Thoracic aorta (tissue), 2 donors: ENCODE results near the gene VSTM2L. TPM values are rescaled to one million over a fixed set of nuclear protein-coding genes. Genes with fewer than 3 reads are reported as not detected.

Experiments used
- ATAC-seq: fragments of 150-250 bp; one replicate; pipeline ENCODE4 v1.8.0; 2017; ENCODE audit warnings: low read depth; ENCODE audit not compliant: insufficient number of reproducible peaks, low FRiP score
- DNase-seq: peaks from one replicate; pipeline ENCODE4 v3.0.0-alpha.2; 2020; ENCODE audit warnings: low spot score
- H3K27ac ChIP-seq, 2 donors: fragments of 200-600 bp; sonication (generic); 1 replicate in 1 of 2; 2 replicates in 1 of 2; pipeline ENCODE4 v1.5.1; 2016; ENCODE audit warnings: mild to moderate bottlenecking in 2 of 2, moderate library complexity in 2 of 2
- H3K27me3 ChIP-seq: fragments of 200-600 bp; sonication (generic); replicated peaks from 2 replicates; pipeline ENCODE4 v1.6.0; 2016; ENCODE audit warnings: mild to moderate bottlenecking; ENCODE audit not compliant: insufficient read depth
- H3K36me3 ChIP-seq: fragments of 200-600 bp; sonication (generic); one replicate; pipeline ENCODE4 v1.5.1; 2016
- H3K4me1 ChIP-seq, 2 donors: fragments of 200-600 bp; sonication (generic); 1 replicate in 1 of 2; 2 replicates in 1 of 2; pipeline versions ENCODE4 v1.5.1 to v1.6.0; 2016; ENCODE audit warnings: low read depth in 2 of 2, mild to moderate bottlenecking in 1 of 2; ENCODE audit not compliant: control insufficient read depth in 1 of 2
- H3K4me3 ChIP-seq: fragments of 200-600 bp; sonication (generic); 2 replicates; pipeline ENCODE4 v1.5.1; 2016; ENCODE audit warnings: mild to moderate bottlenecking
- H3K9me3 ChIP-seq: fragments of 200-600 bp; sonication (generic); 2 replicates; pipeline ENCODE4 v1.5.1; 2016
- CTCF ChIP-seq: fragments of 200-600 bp; sonication (generic); IDR thresholded peaks from one replicate; pipeline ENCODE4 v1.5.1; 2019; ENCODE audit warnings: antibody characterized with exemption
- total RNA-seq, 2 donors: library from RNA; depleted of rRNA; stranded (reverse); fragments of >200 nt; gene quantifications; one replicate each; pipeline versions ENCODE4 v1.1.0 to v1.2.3, GENCODE V29; 2016

Gene VSTM2L
- total RNA-seq, 2 donors from 2014 or later = 0.68 to 5.4 TPM

- no peak overlapping the region for H3K27ac ChIP-seq
- no peak overlapping the region for H3K4me3 ChIP-seq
- ATAC-seq (no peak), DNase-seq (no peak)
- H3K36me3 ChIP-seq = no peaks in the 10 kb centered on the region
- TF ChIP-seq CTCF = no peak
- no peaks in the 10 kb centered on the region for H3K9me3 ChIP-seq
- no peaks in the 10 kb centered on the region for H3K4me1 ChIP-seq
- no peaks in the 10 kb centered on the region for H3K27me3 ChIP-seq
These were observed 10.9 kb upstream of the VSTM2L start for GRCh38 chr20:37892001-37892400.

DNA sequence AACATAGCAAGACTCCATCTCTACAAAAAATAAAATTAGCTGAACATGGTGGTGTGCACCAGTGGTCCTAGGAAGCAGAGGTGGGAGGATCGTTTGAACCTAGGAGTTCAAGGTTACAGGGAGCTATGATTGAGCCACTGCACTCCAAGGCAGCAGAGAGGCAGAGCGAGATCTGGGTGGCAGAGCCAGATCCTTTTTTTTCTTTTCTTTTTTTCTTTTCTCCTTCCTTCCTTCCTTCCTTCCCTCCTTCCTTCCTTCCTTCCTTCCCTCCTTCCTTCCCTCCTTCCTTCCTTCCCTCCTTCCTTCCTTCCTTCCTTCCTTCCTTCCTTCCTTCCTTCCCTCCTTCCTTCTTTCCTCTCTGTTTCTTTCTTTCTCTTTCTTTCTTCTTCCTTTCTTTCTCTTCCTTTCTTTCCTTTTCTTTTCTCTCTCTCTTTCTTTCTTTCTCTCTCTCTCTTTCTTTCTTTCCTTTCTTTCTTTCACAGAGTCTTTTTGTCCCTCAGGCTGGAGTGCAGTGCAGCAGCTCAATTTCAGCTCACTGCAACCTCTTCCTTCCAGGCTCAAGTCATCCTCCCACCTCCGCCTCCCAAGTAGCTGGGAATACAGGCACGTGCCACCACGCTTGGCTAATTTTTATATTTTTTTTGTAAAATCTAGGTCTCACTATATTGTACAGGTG lies 9.2 kb upstream of the VSTM2L start:
- Histone ChIP-seq H3K27me3 (no peaks in the 10 kb centered on the region), H3K36me3 (no peaks in the 10 kb centered on the region), H3K27ac (no peak overlapping the region), H3K9me3 (no peaks in the 10 kb centered on the region), H3K4me1 (no peaks in the 10 kb centered on the region), H3K4me3 (no peak overlapping the region)
- ATAC-seq = no peak
- DNase-seq = no peak
- no peak for TF ChIP-seq CTCF

DNA sequence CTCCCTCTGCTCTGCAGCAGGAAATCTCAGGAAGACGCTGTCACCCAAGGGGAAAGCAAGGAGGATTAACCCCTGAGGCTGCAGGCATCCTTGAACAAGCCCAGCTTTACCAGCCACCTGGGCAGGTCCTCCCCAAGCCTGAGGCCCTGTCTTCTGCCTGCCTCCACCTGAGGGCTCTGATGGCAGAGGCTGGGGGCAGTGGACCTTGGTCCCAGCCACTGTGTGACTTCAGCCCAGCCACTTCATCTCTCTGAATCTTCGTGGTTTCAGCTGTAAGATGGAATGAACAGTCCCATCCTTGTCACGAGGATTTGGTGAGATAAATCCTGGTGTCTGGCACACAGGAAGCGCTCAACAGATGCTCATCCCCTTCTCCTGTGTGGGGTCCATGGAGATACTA lies 8.5 kb upstream of the VSTM2L start:
- no peak for DNase-seq
- Histone ChIP-seq H3K27ac (no peak overlapping the region), H3K36me3 (no peaks in the 10 kb centered on the region), H3K9me3 (no peaks in the 10 kb centered on the region), H3K27me3 (no peaks in the 10 kb centered on the region), H3K4me1 (no peaks in the 10 kb centered on the region), H3K4me3 (no peak overlapping the region)
- TF ChIP-seq CTCF = no peak
- no peak for ATAC-seq

DNA sequence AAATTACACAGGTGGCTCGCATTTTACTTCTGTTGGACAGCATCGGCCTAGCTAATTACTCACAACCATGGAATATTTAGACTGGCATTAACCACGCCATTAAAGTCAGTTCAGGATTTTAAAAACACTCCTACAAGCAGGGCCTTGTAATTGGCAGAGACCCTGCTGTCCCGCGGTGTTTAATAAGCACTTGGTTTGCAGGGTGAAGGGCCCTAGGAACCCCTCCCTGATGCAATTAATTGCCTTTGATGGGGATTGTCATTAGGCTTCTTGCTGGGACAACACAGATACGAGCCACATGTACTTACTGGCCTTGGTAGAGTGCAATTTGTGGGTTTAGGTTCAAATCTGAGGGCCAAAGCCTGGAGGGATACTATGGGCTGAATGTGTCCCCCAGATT lies 7.8 kb upstream of the VSTM2L start:
- Histone ChIP-seq H3K4me1 (no peaks in the 10 kb centered on the region), H3K9me3 (no peaks in the 10 kb centered on the region), H3K27ac (no peak overlapping the region), H3K4me3 (no peak overlapping the region), H3K27me3 (no peaks in the 10 kb centered on the region), H3K36me3 (no peaks in the 10 kb centered on the region)
- DNase-seq (no peak), ATAC-seq (no peak)
- no peak for TF ChIP-seq CTCF

DNA sequence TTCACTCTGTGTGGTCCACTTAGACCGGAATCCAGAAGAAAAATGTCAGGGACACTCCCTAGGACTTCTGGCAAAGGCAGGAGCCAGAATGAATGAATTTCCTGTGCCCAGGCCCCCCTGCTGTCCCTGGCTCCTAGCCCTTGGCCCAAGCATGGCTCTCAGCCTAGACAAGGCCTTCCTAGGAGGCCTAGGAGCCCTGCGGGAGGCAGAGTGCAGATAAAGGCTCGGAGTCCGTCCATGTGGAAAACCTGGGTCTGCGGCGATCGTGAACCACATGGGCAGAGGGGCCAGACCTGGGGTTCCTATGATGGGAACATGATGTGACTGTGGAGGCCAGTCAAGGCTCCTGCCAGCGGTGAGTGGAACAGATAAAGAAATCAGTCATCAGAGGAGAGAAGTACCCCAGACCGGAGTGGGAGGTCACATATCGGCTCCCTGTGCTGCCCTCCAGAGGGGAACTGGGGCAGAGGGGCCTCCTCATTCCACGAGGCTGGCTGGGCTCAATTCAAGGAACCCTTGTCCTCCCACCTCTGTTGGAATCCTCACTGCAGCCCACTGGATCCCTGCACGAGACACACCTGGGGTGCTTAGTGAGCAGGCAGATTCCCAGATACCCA lies 5.9 kb upstream of the VSTM2L start:
- Histone ChIP-seq H3K27ac (no peak overlapping the region), H3K9me3 (no peaks in the 10 kb centered on the region), H3K4me3 (no peak overlapping the region), H3K27me3 (no peaks in the 10 kb centered on the region), H3K36me3 (no peaks in the 10 kb centered on the region), H3K4me1 (no peaks in the 10 kb centered on the region)
- TF ChIP-seq CTCF = no peak
- DNase-seq = no peak
- ATAC-seq = no peak
